Lower leg skin (tissue), 3 donors: ENCODE measurements around the gene KANK4.

Experiments used
- POLR2A ChIP-seq, 2 donors: fragments of 450-650 bp; IDR thresholded peaks; one replicate each; pipeline ENCODE4 v1.6.1; 2016 to 2017; ENCODE audit warnings: antibody characterized with exemption in 2 of 2, mild to moderate bottlenecking in 1 of 2, moderate library complexity in 1 of 2
- TF ChIP-seq, protein P1 (sequence below), 3 donors: fragments of 450-650 bp; IDR thresholded peaks; one replicate each; pipeline ENCODE4 v1.5.1; 2016; ENCODE audit warnings: antibody characterized with exemption in 3 of 3, mild to moderate bottlenecking in 3 of 3, moderate library complexity in 2 of 3

DNA sequence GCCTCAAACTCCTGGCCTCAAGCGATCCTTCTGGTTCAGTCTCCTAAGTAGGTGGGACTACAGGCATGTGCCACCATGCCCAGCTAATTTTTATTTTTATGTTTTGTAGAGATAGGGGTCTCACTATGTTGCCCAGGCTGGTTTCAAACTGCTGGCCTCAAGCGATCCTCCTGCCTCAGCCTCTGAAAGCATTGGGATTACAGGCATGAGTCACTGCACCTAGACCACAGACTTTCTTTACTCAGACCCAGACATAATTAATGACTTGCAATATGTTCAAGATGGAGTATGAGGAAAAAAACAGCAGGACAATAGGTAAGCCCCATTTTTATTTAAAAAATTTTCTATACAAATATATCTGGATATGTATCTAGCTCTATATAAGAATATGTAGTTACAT lies 13.2 kb downstream of the KANK4 start:
- TF ChIP-seq, protein P1, sequence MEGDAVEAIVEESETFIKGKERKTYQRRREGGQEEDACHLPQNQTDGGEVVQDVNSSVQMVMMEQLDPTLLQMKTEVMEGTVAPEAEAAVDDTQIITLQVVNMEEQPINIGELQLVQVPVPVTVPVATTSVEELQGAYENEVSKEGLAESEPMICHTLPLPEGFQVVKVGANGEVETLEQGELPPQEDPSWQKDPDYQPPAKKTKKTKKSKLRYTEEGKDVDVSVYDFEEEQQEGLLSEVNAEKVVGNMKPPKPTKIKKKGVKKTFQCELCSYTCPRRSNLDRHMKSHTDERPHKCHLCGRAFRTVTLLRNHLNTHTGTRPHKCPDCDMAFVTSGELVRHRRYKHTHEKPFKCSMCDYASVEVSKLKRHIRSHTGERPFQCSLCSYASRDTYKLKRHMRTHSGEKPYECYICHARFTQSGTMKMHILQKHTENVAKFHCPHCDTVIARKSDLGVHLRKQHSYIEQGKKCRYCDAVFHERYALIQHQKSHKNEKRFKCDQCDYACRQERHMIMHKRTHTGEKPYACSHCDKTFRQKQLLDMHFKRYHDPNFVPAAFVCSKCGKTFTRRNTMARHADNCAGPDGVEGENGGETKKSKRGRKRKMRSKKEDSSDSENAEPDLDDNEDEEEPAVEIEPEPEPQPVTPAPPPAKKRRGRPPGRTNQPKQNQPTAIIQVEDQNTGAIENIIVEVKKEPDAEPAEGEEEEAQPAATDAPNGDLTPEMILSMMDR (IDR thresholded peaks at IDR 0.05): no peak
- no peak for TF ChIP-seq POLR2A (IDR thresholded peaks at IDR 0.05)
